Tibial nerve (tissue), 4 donors: Measurements from ENCODE around the gene MME. TPM values are rescaled to one million over a fixed set of nuclear protein-coding genes. Genes with fewer than 3 reads are reported as not detected.

Experiments used
- DNase-seq, 2 donors: peaks; one replicate each; pipeline ENCODE4 v3.0.0-alpha.2; 2019; ENCODE audit warnings: low spot score in 2 of 2
- H3K27ac ChIP-seq, 4 donors: fragments of 200-600 bp; sonication (generic) in 3 of 4; one replicate each; pipeline ENCODE4 v1.5.1; 2017 to 2019; ENCODE audit warnings: mild to moderate bottlenecking in 1 of 4
- H3K27me3 ChIP-seq, 2 donors: fragments of 200-600 bp; sonication (generic) in 1 of 2; one replicate each; pipeline versions ENCODE4 v1.5.1 to v1.6.0; 2017 to 2019
- H3K36me3 ChIP-seq, 3 donors: fragments of 200-600 bp; sonication (generic); one replicate each; pipeline ENCODE4 v1.5.1; 2018 to 2019
- H3K4me1 ChIP-seq, 4 donors: fragments of 200-600 bp; sonication (generic) in 3 of 4; one replicate each; pipeline ENCODE4 v1.5.1; 2017 to 2019
- H3K4me3 ChIP-seq, 4 donors: fragments of 200-600 bp; sonication (generic) in 3 of 4; one replicate each; pipeline ENCODE4 v1.5.1; 2017 to 2019; ENCODE audit warnings: mild to moderate bottlenecking in 1 of 4, moderate library complexity in 1 of 4
- H3K9me3 ChIP-seq, 4 donors: fragments of 200-600 bp; sonication (generic) in 3 of 4; one replicate each; pipeline ENCODE4 v1.5.1; 2017 to 2019
- EP300 ChIP-seq, 2 donors: sonication (generic); formaldehyde crosslinking; IDR thresholded peaks; one replicate each; pipeline ENCODE4 v1.6.1; 2017; ENCODE audit warnings: antibody characterized with exemption in 2 of 2, mild to moderate bottlenecking in 1 of 2
- POLR2A ChIP-seq, 2 donors: fragments of 450-650 bp; IDR thresholded peaks; one replicate each; pipeline ENCODE4 v1.6.1; 2017; ENCODE audit warnings: antibody characterized with exemption in 2 of 2, mild to moderate bottlenecking in 2 of 2, moderate library complexity in 2 of 2
- WGBS, 2 donors: methylation state at CpG; one replicate each; pipeline ENCODE4 v1.1.5; 2018; 5-methylcytosine and 5-hydroxymethylcytosine counted together
- total RNA-seq, 4 donors: library from RNA; depleted of rRNA; stranded (reverse); fragments of >200 nt; gene quantifications; one replicate each; pipeline ENCODE4 v1.1.0, GENCODE V29; 2016
- TF ChIP-seq, protein P1 (sequence below), 5 experiments: fragments of 200-600 bp in 3 of 5; fragments of 450-650 bp in 2 of 5; sonication (generic) in 3 of 5; IDR thresholded peaks; one replicate each; pipeline ENCODE4 v1.5.1; 2016 to 2019; ENCODE audit warnings: antibody characterized with exemption in 5 of 5, mild to moderate bottlenecking in 3 of 5, moderate library complexity in 2 of 5

Gene MME
- total RNA-seq, 4 donors from 2014 or later = 47.7 to 127 (median 112) TPM

DNA sequence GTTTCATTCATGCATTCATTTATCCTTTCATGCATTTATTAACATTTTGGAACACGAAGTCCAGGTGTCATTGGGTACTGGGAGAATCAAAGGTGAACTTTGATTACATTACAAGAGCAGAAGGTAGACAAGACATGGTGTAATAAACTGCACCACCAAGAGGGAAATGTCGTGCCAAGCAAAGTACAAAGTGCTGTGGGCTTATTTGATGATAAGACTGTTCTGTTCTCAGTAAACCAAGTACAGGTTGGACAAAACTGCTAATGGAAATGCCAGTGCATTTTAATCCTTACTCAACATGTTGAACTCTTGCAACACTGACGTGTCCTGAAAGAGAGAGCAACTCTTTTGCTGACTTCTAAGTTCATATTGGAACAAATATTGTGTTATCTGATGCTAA, 69.4 kb downstream of the MME start:
- 80 to 81% methylated on average over 3 of the region's 3 CpGs for WGBS, 2 donors
- TF ChIP-seq, protein P1, sequence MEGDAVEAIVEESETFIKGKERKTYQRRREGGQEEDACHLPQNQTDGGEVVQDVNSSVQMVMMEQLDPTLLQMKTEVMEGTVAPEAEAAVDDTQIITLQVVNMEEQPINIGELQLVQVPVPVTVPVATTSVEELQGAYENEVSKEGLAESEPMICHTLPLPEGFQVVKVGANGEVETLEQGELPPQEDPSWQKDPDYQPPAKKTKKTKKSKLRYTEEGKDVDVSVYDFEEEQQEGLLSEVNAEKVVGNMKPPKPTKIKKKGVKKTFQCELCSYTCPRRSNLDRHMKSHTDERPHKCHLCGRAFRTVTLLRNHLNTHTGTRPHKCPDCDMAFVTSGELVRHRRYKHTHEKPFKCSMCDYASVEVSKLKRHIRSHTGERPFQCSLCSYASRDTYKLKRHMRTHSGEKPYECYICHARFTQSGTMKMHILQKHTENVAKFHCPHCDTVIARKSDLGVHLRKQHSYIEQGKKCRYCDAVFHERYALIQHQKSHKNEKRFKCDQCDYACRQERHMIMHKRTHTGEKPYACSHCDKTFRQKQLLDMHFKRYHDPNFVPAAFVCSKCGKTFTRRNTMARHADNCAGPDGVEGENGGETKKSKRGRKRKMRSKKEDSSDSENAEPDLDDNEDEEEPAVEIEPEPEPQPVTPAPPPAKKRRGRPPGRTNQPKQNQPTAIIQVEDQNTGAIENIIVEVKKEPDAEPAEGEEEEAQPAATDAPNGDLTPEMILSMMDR (IDR thresholded peaks at IDR 0.05) = no peak
- TF ChIP-seq EP300 (IDR thresholded peaks at IDR 0.05) (no peak), POLR2A (IDR thresholded peaks at IDR 0.05) (no peak)
- no peaks in the 10 kb centered on the region for H3K36me3 ChIP-seq
- DNase-seq = no peak
- H3K4me3 ChIP-seq = no peak overlapping the region
- H3K27ac ChIP-seq = no peak overlapping the region
- H3K4me1 ChIP-seq = no peaks in the 10 kb centered on the region
- H3K27me3 ChIP-seq = no peaks in the 10 kb centered on the region
- H3K9me3 ChIP-seq = no peaks in the 10 kb centered on the region

DNA sequence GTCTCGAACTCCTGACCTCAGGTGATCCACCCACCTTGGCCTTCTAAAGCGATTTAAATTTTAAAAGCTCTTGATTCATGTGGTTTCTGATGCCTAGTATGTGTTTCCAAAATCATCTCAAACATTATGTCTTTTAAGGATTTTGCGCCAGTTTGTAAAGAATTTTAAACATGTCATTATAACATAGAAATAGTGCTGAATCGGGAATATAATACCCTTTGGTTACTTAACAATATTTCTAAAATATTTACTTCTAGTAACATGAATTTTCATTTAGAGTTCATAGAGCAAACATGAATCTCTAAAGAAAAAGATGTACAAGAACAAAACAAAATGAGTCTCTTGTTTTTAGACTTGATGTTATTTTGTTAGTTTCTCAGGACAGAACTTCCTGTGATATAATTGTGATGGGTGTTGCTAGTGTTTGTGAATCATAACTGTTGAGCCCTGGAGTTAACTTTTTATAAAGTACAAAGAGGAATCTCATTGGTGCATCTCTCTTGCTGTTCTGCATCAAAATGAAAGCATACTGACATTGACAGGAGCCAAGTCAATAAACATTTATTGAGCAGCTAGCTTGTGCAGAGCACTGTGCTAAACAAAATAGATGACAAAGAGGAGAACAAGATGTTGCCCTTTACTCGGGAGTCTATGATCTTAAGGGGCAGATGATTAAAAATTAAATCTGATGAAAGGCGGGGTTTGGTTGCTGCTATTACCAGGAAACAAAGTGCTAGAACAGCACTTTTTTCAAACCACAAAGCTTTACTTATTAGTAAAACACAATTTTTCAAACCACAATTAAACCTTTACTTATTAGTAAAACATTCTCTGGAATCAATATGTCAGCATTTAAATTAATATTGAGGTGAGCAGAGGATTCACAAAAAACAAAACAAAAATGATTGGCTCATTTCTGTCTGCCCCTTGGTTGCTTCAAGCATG, 73.4 kb downstream of the MME start:
- TF ChIP-seq POLR2A (IDR thresholded peaks at IDR 0.05) (no peak), EP300 (IDR thresholded peaks at IDR 0.05) (no peak)
- TF ChIP-seq, protein P1 (IDR thresholded peaks at IDR 0.05) = no peak
- DNase-seq = no peak
- Histone ChIP-seq H3K27ac (no peak overlapping the region), H3K36me3 (no peaks in the 10 kb centered on the region), H3K4me1 (peaks cover 0 to 7% (median 0%) of the 10 kb centered on the region in 4 donors), H3K4me3 (no peak overlapping the region), H3K9me3 (no peaks in the 10 kb centered on the region), H3K27me3 (no peaks in the 10 kb centered on the region)
- 85 to 86% methylated on average over 6 of the region's 6 CpGs for WGBS, 2 donors

GRCh38 chr3:155154255-155154654, 74.1 kb downstream of the MME start:
- Histone ChIP-seq H3K4me1 (peaks cover 0 to 7% (median 0%) of the 10 kb centered on the region in 4 donors), H3K9me3 (no peaks in the 10 kb centered on the region), H3K27me3 (no peaks in the 10 kb centered on the region), H3K4me3 (no peak overlapping the region), H3K36me3 (no peaks in the 10 kb centered on the region), H3K27ac (no peak overlapping the region)
- TF ChIP-seq EP300 (IDR thresholded peaks at IDR 0.05) (no peak), POLR2A (IDR thresholded peaks at IDR 0.05) (no peak)
- TF ChIP-seq, protein P1 (IDR thresholded peaks at IDR 0.05) = no peak
- 72 to 81% methylated on average over 3 of the region's 3 CpGs for WGBS, 2 donors
- no peak for DNase-seq

DNA sequence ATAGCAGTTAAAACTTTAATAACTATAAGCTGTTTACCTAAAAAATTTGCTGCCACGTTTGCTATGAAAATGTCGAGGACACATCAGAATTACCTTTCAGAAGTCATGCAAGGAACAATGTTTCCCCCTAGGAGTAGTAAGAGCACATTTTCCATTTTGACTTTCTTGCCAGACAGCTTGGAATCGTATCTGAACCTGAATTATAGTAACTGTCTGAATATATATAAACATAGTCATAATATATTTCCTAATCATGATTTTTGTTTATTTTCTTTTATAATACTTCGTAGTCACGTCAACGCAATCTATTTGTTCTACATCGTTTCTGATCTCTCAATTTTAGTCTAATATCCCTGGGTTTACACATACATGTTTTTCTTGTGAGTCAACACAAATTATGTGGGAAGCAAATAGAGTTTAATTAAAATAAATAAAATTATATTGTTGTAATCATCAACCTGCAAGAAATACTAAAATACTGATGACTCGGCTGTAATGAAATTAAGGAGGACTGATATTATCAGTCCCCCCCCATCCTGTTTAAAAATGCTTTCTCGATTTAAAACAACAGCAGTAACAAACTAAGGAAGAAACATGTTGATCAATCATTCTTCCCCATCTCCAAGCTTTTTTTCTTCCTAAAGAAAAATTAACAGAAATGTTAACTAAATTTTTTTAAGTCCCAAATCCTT, 78.4 kb downstream of the MME start:
- 86 to 88% methylated on average over 9 of the region's 9 CpGs for WGBS, 2 donors
- Histone ChIP-seq H3K4me1 (peaks cover 0 to 7% (median 0%) of the 10 kb centered on the region in 4 donors), H3K36me3 (no peaks in the 10 kb centered on the region), H3K27me3 (no peaks in the 10 kb centered on the region), H3K9me3 (no peaks in the 10 kb centered on the region), H3K4me3 (no peak overlapping the region), H3K27ac (no peak overlapping the region)
- TF ChIP-seq POLR2A (IDR thresholded peaks at IDR 0.05) (no peak), EP300 (IDR thresholded peaks at IDR 0.05) (no peak)
- TF ChIP-seq, protein P1 (IDR thresholded peaks at IDR 0.05) = no peak
- DNase-seq = no peak

GRCh38 chr3:155159301-155159700, 79.2 kb downstream of the MME start:
- H3K4me1 ChIP-seq = peaks cover 0 to 7% (median 0%) of the 10 kb centered on the region in 4 donors
- no peak for DNase-seq
- no peak for TF ChIP-seq EP300 (IDR thresholded peaks at IDR 0.05)
- TF ChIP-seq, protein P1 (IDR thresholded peaks at IDR 0.05) = no peak
- TF ChIP-seq POLR2A (IDR thresholded peaks at IDR 0.05) = no peak
- no peaks in the 10 kb centered on the region for H3K27me3 ChIP-seq
- 92 to 97% methylated on average over 2 of the region's 2 CpGs for WGBS, 2 donors
- H3K9me3 ChIP-seq = no peaks in the 10 kb centered on the region
- no peak overlapping the region for H3K4me3 ChIP-seq
- no peak overlapping the region for H3K27ac ChIP-seq
- H3K36me3 ChIP-seq = no peaks in the 10 kb centered on the region
